HepG2 (cell line): Measurements from ENCODE around the gene CLIC6. TPM values are rescaled to one million over a fixed set of nuclear protein-coding genes. Genes with fewer than 3 reads are reported as not detected.

Source experiments
- ARID2 ChIP-seq: sonication (generic); formaldehyde crosslinking; IDR thresholded peaks from 2 replicates; pipeline ENCODE4 v1.8.1; 2022; ENCODE audit warnings: mild to moderate bottlenecking, missing genetic modification reagents, borderline replicate concordance
- DPF2 ChIP-seq: sonication (generic); formaldehyde crosslinking; IDR thresholded peaks from 2 replicates; pipeline ENCODE4 v1.4.0; 2020; ENCODE audit warnings: mild to moderate bottlenecking, low read depth, missing genetic modification reagents, borderline replicate concordance
- IRX3 ChIP-seq: sonication (generic); formaldehyde crosslinking; IDR thresholded peaks from 2 replicates; pipeline ENCODE4 v1.8.1; 2023; ENCODE audit warnings: mild to moderate bottlenecking, low read depth, missing genetic modification reagents, borderline replicate concordance
- MAF1 ChIP-seq: sonication (generic); formaldehyde crosslinking; IDR thresholded peaks from 2 replicates; pipeline ENCODE4 v1.5.0; 2020; ENCODE audit warnings: missing genetic modification reagents, borderline replicate concordance
- MLX ChIP-seq: IDR thresholded peaks from 2 replicates; pipeline ENCODE4 v1.6.1; 2016
- NFE2 ChIP-seq: sonication (generic); formaldehyde crosslinking; IDR thresholded peaks from 2 replicates; pipeline ENCODE4 v1.4.0; 2020; ENCODE audit warnings: missing genetic modification reagents
- NFE2L1 ChIP-seq: sonication (generic); formaldehyde crosslinking; IDR thresholded peaks from 2 replicates; pipeline ENCODE4 v1.4.0; 2020; ENCODE audit warnings: missing genetic modification reagents, mild to moderate bottlenecking, borderline replicate concordance
- SAP130 ChIP-seq: IDR thresholded peaks from 2 replicates; pipeline ENCODE4 v1.6.1; 2016; ENCODE audit warnings: low read depth
- SRSF1 ChIP-seq: fragments of 200-400 bp; formaldehyde crosslinking; optimal IDR thresholded peaks from 2 replicates; pipeline ENCODE3; 2017; ENCODE audit warnings: mild to moderate bottlenecking, low read depth, low read length, moderate library complexity
- TFDP1 ChIP-seq: IDR thresholded peaks from 2 replicates; pipeline ENCODE4 v1.6.1; 2016; ENCODE audit warnings: missing compliant biosample characterization, missing genetic modification reagents, borderline replicate concordance
- ZC3H13 ChIP-seq: sonication (generic); formaldehyde crosslinking; IDR thresholded peaks from 2 replicates; pipeline ENCODE4 v1.8.1; 2023; ENCODE audit warnings: mild to moderate bottlenecking, missing genetic modification reagents, moderate library complexity
- ZEB1 ChIP-seq: IDR thresholded peaks from 2 replicates; pipeline ENCODE4 v1.6.1; 2012; ENCODE audit warnings: mild to moderate bottlenecking, low read depth, inconsistent platforms; ENCODE audit not compliant: insufficient replicate concordance
- ZNF138 ChIP-seq: sonication (generic); formaldehyde crosslinking; IDR thresholded peaks from 2 replicates; pipeline ENCODE4 v1.5.0; 2020; ENCODE audit warnings: mild to moderate bottlenecking, low read depth, missing genetic modification reagents
- ZNF598 ChIP-seq: sonication (generic); formaldehyde crosslinking; IDR thresholded peaks from 2 replicates; pipeline ENCODE4 v1.5.1; 2020; ENCODE audit warnings: mild to moderate bottlenecking, missing genetic modification reagents, borderline replicate concordance
- ZNF646 ChIP-seq: sonication (generic); formaldehyde crosslinking; IDR thresholded peaks from 2 replicates; pipeline ENCODE4 v1.9.0; 2021; ENCODE audit warnings: mild to moderate bottlenecking, missing genetic modification reagents
- ZNF83 ChIP-seq: sonication (generic); formaldehyde crosslinking; IDR thresholded peaks from 2 replicates; pipeline ENCODE4 v1.4.0; 2020; ENCODE audit warnings: missing genetic modification reagents, mild to moderate bottlenecking, borderline replicate concordance
- ZNF839 ChIP-seq: sonication (generic); formaldehyde crosslinking; IDR thresholded peaks from 2 replicates; pipeline ENCODE4 v1.4.0; 2020; ENCODE audit warnings: missing genetic modification reagents, mild to moderate bottlenecking, borderline replicate concordance
- polyA plus RNA-seq, 8 experiments: library from polyadenylated mRNA; depleted of rRNA in 3 of 8; stranded (reverse) in 7 of 8; unstranded in 1 of 8; fragments of >200 nt; fragmentation: Illumina TruSeq in 4 of 8; extraction: Trizol in 4 of 8; gene quantifications; 2 replicates each; pipeline versions ENCODE4 v1.2.1 to v1.2.3, GENCODE V29; 2011 to 2016; ENCODE audit warnings: low read depth in 4 of 8, missing spikeins in 1 of 8, mixed read lengths in 1 of 8; ENCODE audit not compliant: insufficient read depth in 1 of 8
- total RNA-seq, 5 experiments: library from RNA; depleted of rRNA; stranded (reverse); fragments of >200 nt; fragmentation: Illumina TruSeq; extraction: Trizol; gene quantifications; 2 replicates each; pipeline ENCODE4 v1.2.3, GENCODE V29; 2016; ENCODE audit warnings: low read depth in 1 of 5
- TF ChIP-seq, protein P1 (sequence below): sonication (generic); formaldehyde crosslinking; IDR thresholded peaks from 2 replicates; pipeline ENCODE4 v1.8.1; 2023; ENCODE audit warnings: mild to moderate bottlenecking, inconsistent platforms, moderate library complexity, missing genetic modification reagents, borderline replicate concordance
- TF ChIP-seq, protein P2 (sequence below): sonication (generic); formaldehyde crosslinking; IDR thresholded peaks from 2 replicates; pipeline ENCODE4 v1.5.1; 2020; ENCODE audit warnings: missing genetic modification reagents, mild to moderate bottlenecking, borderline replicate concordance

Gene CLIC6
- total and polyA plus RNA-seq, 2 of the 13 experiments (the other 11 are each of a cell fraction or from before 2014, with no cell fraction given): not detected

- TF ChIP-seq, protein P1, sequence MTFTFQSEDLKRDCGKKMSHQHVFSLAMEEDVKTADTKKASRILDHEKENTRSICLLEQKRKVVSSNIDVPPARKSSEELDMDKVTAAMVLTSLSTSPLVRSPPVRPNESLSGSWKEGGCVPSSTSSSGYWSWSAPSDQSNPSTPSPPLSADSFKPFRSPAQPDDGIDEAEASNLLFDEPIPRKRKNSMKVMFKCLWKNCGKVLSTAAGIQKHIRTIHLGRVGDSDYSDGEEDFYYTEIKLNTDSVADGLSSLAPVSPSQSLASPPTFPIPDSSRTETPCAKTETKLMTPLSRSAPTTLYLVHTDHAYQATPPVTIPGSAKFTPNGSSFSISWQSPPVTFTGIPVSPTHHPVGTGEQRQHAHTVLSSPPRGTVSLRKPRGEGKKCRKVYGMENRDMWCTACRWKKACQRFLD (CRISPR knock-in tag): no peak
- no peak for TF ChIP-seq SRSF1
- TF ChIP-seq MAF1 (CRISPR knock-in tag): no peak
- no peak for TF ChIP-seq ZNF839
- TF ChIP-seq MLX (CRISPR knock-in tag): no peak
- TF ChIP-seq SAP130: peak; percentile 71; the same call in 1 of the 2 replicates
- no peak for TF ChIP-seq NFE2 (CRISPR knock-in tag)
- TF ChIP-seq ZC3H13 (CRISPR knock-in tag): no peak
- no peak for TF ChIP-seq DPF2 (CRISPR knock-in tag)
- no peak for TF ChIP-seq ZNF646
- TF ChIP-seq ZNF83 (CRISPR knock-in tag): no peak
- TF ChIP-seq ZNF598 (CRISPR knock-in tag): no peak
- no peak for TF ChIP-seq ZNF138 (CRISPR knock-in tag)
- TF ChIP-seq ARID2 (CRISPR knock-in tag): no peak
- TF ChIP-seq IRX3: no peak
- TF ChIP-seq ZEB1: no peak
- TF ChIP-seq, protein P2, sequence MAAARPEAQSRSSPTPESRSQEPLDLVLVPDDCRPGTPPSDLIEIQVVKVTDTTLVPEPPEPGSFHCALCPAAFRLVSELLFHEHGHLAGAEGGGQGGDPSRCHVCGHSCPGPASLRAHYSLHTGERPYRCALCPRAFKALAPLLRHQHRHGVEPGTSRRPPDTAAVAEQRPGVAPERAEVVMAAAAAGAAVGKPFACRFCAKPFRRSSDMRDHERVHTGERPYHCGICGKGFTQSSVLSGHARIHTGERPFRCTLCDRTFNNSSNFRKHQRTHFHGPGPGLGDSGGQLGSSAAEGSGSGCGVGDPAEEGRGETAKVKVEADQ (CRISPR knock-in tag): no peak
- no peak for TF ChIP-seq TFDP1 (CRISPR knock-in tag)
- TF ChIP-seq NFE2L1 (CRISPR knock-in tag): no peak
Measured at GRCh38 chr21:34745557-34746255, 76.9 kb downstream of the CLIC6 start (continued).
